Heart left ventricle (tissue), 13 donors: ENCODE data around the gene NPBWR2.
"Not testable (repeated sequence)": the region's sequence is repeated elsewhere in the genome, so short reads cannot be mapped to it uniquely, and the experiment has no call there.

Experiments
- POLR2A ChIP-seq, 2 donors: fragments of 450-650 bp; IDR thresholded peaks; one replicate each; pipeline ENCODE4 v1.6.1; 2017; ENCODE audit warnings: antibody characterized with exemption in 2 of 2, mild to moderate bottlenecking in 2 of 2, moderate library complexity in 2 of 2
- TF ChIP-seq, protein P1 (sequence below), 12 donors: fragments of 200-600 bp; sonication (generic) in 4 of 12; IDR thresholded peaks; one replicate each; pipeline versions ENCODE4 v1.5.0 to v1.8.0; 2018 to 2022; ENCODE audit warnings: antibody characterized with exemption in 12 of 12, mild to moderate bottlenecking in 5 of 12
- donor health status: ischemic (EF 13 %, LVEDD 7.1; RV severe dilation, severe dysfunction).
- donor health status: DM: no; HTN: yes; CAD: no.
- donor health status: DM: no; HTN: no; CAD: no.
- donor health status: ischemic (EF 25% LVEDD 6.9; RV normal size, moderate dysfunction).
- donor health status: ischemic (EF 25% LVEDD 5.7; RV mildly dilated, moderate dysfunction).
- donor health status: ischemic (EF 35%, LVEDD 5.7; RV mildly dilated, moderate dysfunction).
- donor health status: nonischemic (EF 11% LVEDD 7.7; RV severe dilation, severe dysfunction).
- donor health status: DM: yes; HTN: yes; CAD: no.
- donor health status: PGD.
- donor health status: ischemic (EF 29% LVEDD 5.4; RV normal size, mild dysfunction).
- donor health status: nonischemic (EF 23%, LVEDD 6.1; RV moderate dilation, normal function).

DNA sequence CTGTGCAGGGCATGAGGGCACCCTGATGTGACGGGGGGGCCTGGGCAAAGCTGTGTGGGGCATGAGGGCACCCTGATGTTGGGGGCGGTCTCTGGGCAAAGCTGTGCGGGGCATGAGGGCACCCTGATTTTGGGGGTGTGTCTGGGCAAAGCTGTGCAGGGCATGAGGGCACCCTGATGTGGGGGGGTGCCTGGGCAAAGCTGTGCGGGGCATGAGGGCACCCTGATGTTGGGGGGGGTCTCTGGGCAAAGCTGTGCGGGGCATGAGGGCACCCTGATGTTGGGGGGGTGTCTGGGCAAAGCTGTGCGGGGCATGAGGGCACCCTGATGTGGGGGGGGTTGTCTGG is 10.0 kb upstream of the NPBWR2 start:
- TF ChIP-seq, protein P1, sequence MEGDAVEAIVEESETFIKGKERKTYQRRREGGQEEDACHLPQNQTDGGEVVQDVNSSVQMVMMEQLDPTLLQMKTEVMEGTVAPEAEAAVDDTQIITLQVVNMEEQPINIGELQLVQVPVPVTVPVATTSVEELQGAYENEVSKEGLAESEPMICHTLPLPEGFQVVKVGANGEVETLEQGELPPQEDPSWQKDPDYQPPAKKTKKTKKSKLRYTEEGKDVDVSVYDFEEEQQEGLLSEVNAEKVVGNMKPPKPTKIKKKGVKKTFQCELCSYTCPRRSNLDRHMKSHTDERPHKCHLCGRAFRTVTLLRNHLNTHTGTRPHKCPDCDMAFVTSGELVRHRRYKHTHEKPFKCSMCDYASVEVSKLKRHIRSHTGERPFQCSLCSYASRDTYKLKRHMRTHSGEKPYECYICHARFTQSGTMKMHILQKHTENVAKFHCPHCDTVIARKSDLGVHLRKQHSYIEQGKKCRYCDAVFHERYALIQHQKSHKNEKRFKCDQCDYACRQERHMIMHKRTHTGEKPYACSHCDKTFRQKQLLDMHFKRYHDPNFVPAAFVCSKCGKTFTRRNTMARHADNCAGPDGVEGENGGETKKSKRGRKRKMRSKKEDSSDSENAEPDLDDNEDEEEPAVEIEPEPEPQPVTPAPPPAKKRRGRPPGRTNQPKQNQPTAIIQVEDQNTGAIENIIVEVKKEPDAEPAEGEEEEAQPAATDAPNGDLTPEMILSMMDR (IDR thresholded peaks at IDR 0.05): not testable (repeated sequence)
- TF ChIP-seq POLR2A (IDR thresholded peaks at IDR 0.05): not testable (repeated sequence)
